IgD-negative memory B cell (primary cell): Measurements from ENCODE around the gene GLG1. TPM values are rescaled to one million over a fixed set of nuclear protein-coding genes. Genes with fewer than 3 reads are reported as not detected.

Experiments
- H3K27ac Mint-ChIP-seq, 3 donors: one replicate each; pipeline ENCODE4 v1.8.0; 2020 to 2022; ENCODE audit warnings: mild to moderate bottlenecking in 3 of 3, mixed read lengths in 3 of 3, moderate library complexity in 1 of 3
- H3K27me3 Mint-ChIP-seq: one replicate; pipeline ENCODE4 v1.8.0; 2021; ENCODE audit warnings: mixed read lengths
- H3K36me3 Mint-ChIP-seq: one replicate; pipeline ENCODE4 v1.8.0; 2020; ENCODE audit warnings: mild to moderate bottlenecking, mixed read lengths
- H3K4me1 Mint-ChIP-seq, 3 donors: one replicate each; pipeline ENCODE4 v1.8.0; 2020 to 2022; ENCODE audit warnings: mixed read lengths in 3 of 3, mild to moderate bottlenecking in 1 of 3
- H3K4me3 Mint-ChIP-seq, 4 donors: one replicate each; pipeline ENCODE4 v1.8.0; 2020 to 2022; ENCODE audit warnings: mild to moderate bottlenecking in 4 of 4, mixed read lengths in 4 of 4, moderate library complexity in 3 of 4
- H3K9me3 Mint-ChIP-seq, 3 donors: one replicate each; pipeline ENCODE4 v1.8.0; 2020 to 2021; ENCODE audit warnings: mixed read lengths in 3 of 3, mild to moderate bottlenecking in 1 of 3
- polyA plus RNA-seq: library from polyadenylated mRNA; unstranded; fragments of 300-500 nt; fragmentation: Illumina TruSeq; gene quantifications from one replicate; pipeline ENCODE4 v1.2.3, GENCODE V29; 2021

GLG1 gene
- polyA plus RNA-seq, 1 donor from 2014 or later = 91.8 TPM

GRCh38 chr16:74511961-74512360 is 95.0 kb downstream of the GLG1 start:
- H3K4me1 Mint-ChIP-seq = peaks cover 23 to 25% (median 25%) of the 10 kb centered on the region in 3 donors
- no peaks in the 10 kb centered on the region for H3K27me3 Mint-ChIP-seq
- no peak overlapping the region for H3K27ac Mint-ChIP-seq
- peaks cover 3% of the 10 kb centered on the region for H3K36me3 Mint-ChIP-seq
- no peaks in the 10 kb centered on the region for H3K9me3 Mint-ChIP-seq
- H3K4me3 Mint-ChIP-seq = no peak overlapping the region

GRCh38 chr16:74505011-74505410 is 101.9 kb downstream of the GLG1 start:
- no peaks in the 10 kb centered on the region for H3K9me3 Mint-ChIP-seq
- H3K36me3 Mint-ChIP-seq = peaks cover 2% of the 10 kb centered on the region
- no peaks in the 10 kb centered on the region for H3K4me1 Mint-ChIP-seq
- H3K27ac Mint-ChIP-seq = peak overlapping the region in 1 of 3 donors; percentile 64
- no peak overlapping the region for H3K4me3 Mint-ChIP-seq
- no peaks in the 10 kb centered on the region for H3K27me3 Mint-ChIP-seq

GRCh38 chr16:74503412-74503811 is 103.5 kb downstream of the GLG1 start:
- Mint-ChIP-seq H3K4me3 (no peak overlapping the region), H3K4me1 (peaks cover 0 to 3% (median 0%) of the 10 kb centered on the region in 3 donors), H3K27ac (no peak overlapping the region), H3K9me3 (no peaks in the 10 kb centered on the region), H3K36me3 (peaks cover 2% of the 10 kb centered on the region), H3K27me3 (no peaks in the 10 kb centered on the region)

GRCh38 chr16:74501484-74502478 is 105.1 kb downstream of the GLG1 start:
- Mint-ChIP-seq H3K27me3 (no peaks in the 10 kb centered on the region), H3K4me3 (no peak overlapping the region), H3K4me1 (peaks cover 0 to 3% (median 0%) of the 10 kb centered on the region in 3 donors), H3K36me3 (peaks cover 2% of the 10 kb centered on the region), H3K9me3 (no peaks in the 10 kb centered on the region), H3K27ac (peak overlapping the region in 1 of 3 donors; percentile 53)

GRCh38 chr16:74500907-74501306 is 106.0 kb downstream of the GLG1 start:
- H3K4me3 Mint-ChIP-seq = no peak overlapping the region
- H3K4me1 Mint-ChIP-seq = peaks cover 0 to 4% (median 0%) of the 10 kb centered on the region in 3 donors
- H3K9me3 Mint-ChIP-seq = no peaks in the 10 kb centered on the region
- peaks cover 4% of the 10 kb centered on the region for H3K36me3 Mint-ChIP-seq
- H3K27ac Mint-ChIP-seq = no peak overlapping the region
- H3K27me3 Mint-ChIP-seq = no peaks in the 10 kb centered on the region

- H3K27me3 Mint-ChIP-seq = no peaks in the 10 kb centered on the region
- H3K4me1 Mint-ChIP-seq = peaks cover 0 to 4% (median 0%) of the 10 kb centered on the region in 3 donors
- no peak overlapping the region for H3K27ac Mint-ChIP-seq
- H3K36me3 Mint-ChIP-seq = peaks cover 5% of the 10 kb centered on the region
- H3K9me3 Mint-ChIP-seq = no peaks in the 10 kb centered on the region
- no peak overlapping the region for H3K4me3 Mint-ChIP-seq
These were observed 107.8 kb downstream of the GLG1 start for GRCh38 chr16:74499114-74499513.

GRCh38 chr16:74497761-74498160 is 109.2 kb downstream of the GLG1 start:
- Mint-ChIP-seq H3K27me3 (no peaks in the 10 kb centered on the region), H3K4me1 (peaks cover 0 to 4% (median 0%) of the 10 kb centered on the region in 3 donors), H3K9me3 (no peaks in the 10 kb centered on the region), H3K4me3 (no peak overlapping the region), H3K27ac (no peak overlapping the region), H3K36me3 (peaks cover 6% of the 10 kb centered on the region)

GRCh38 chr16:74496054-74496453 is 110.9 kb downstream of the GLG1 start:
- H3K36me3 Mint-ChIP-seq = peaks cover 6% of the 10 kb centered on the region
- no peak overlapping the region for H3K27ac Mint-ChIP-seq
- no peaks in the 10 kb centered on the region for H3K9me3 Mint-ChIP-seq
- peaks cover 0 to 4% (median 0%) of the 10 kb centered on the region in 3 donors for H3K4me1 Mint-ChIP-seq
- peak overlapping the region in 1 of 4 donors; percentile 9 for H3K4me3 Mint-ChIP-seq
- H3K27me3 Mint-ChIP-seq = no peaks in the 10 kb centered on the region

- peaks cover 6% of the 10 kb centered on the region for H3K36me3 Mint-ChIP-seq
These were observed 113.9 kb downstream of the GLG1 start for GRCh38 chr16:74492976-74493375.

GRCh38 chr16:74487634-74488495 is 119.0 kb downstream of the GLG1 start:
- Mint-ChIP-seq H3K9me3 (no peaks in the 10 kb centered on the region), H3K27me3 (no peaks in the 10 kb centered on the region), H3K36me3 (no peaks in the 10 kb centered on the region), H3K4me1 (no peaks in the 10 kb centered on the region), H3K4me3 (no peak overlapping the region), H3K27ac (peak overlapping the region in 1 of 3 donors; percentile 1)

More at GRCh38 chr16:74492976-74493375, 113.9 kb downstream of the GLG1 start:
- peaks cover 0 to 1% (median 0%) of the 10 kb centered on the region in 3 donors for H3K4me1 Mint-ChIP-seq
- H3K27ac Mint-ChIP-seq = no peak overlapping the region
- no peaks in the 10 kb centered on the region for H3K9me3 Mint-ChIP-seq
- H3K4me3 Mint-ChIP-seq = no peak overlapping the region
- no peaks in the 10 kb centered on the region for H3K27me3 Mint-ChIP-seq

- no peak overlapping the region for H3K4me3 Mint-ChIP-seq
- no peaks in the 10 kb centered on the region for H3K27me3 Mint-ChIP-seq
- no peaks in the 10 kb centered on the region for H3K9me3 Mint-ChIP-seq
- no peak overlapping the region for H3K27ac Mint-ChIP-seq
- no peaks in the 10 kb centered on the region for H3K36me3 Mint-ChIP-seq
- H3K4me1 Mint-ChIP-seq = no peaks in the 10 kb centered on the region
These were observed 121.0 kb downstream of the GLG1 start for GRCh38 chr16:74485916-74486315.

GRCh38 chr16:74480150-74481029 is 126.5 kb downstream of the GLG1 start:
- Mint-ChIP-seq H3K4me3 (no peak overlapping the region), H3K36me3 (peaks cover 8% of the 10 kb centered on the region), H3K27ac (no peak overlapping the region), H3K4me1 (no peaks in the 10 kb centered on the region), H3K27me3 (no peaks in the 10 kb centered on the region), H3K9me3 (no peaks in the 10 kb centered on the region)

- H3K27ac Mint-ChIP-seq = no peak overlapping the region
- peaks cover 0 to 3% (median 0%) of the 10 kb centered on the region in 3 donors for H3K4me1 Mint-ChIP-seq
- H3K9me3 Mint-ChIP-seq = no peaks in the 10 kb centered on the region
- peaks cover 8% of the 10 kb centered on the region for H3K36me3 Mint-ChIP-seq
- no peaks in the 10 kb centered on the region for H3K27me3 Mint-ChIP-seq
- no peak overlapping the region for H3K4me3 Mint-ChIP-seq
These were observed 129.7 kb downstream of the GLG1 start for GRCh38 chr16:74477226-74477625.

- Mint-ChIP-seq H3K9me3 (no peaks in the 10 kb centered on the region), H3K4me3 (no peak overlapping the region), H3K36me3 (peaks cover 13% of the 10 kb centered on the region), H3K4me1 (peaks cover 0 to 3% (median 0%) of the 10 kb centered on the region in 3 donors), H3K27me3 (no peaks in the 10 kb centered on the region), H3K27ac (no peak overlapping the region)
These were observed 132.5 kb downstream of the GLG1 start for GRCh38 chr16:74474416-74474815.
